Trophoblast cell (in vitro differentiated cells and primary cell): Measurements from ENCODE around the gene NLGN2.

ENCODE experiments used
- DNase-seq, 2 donors: peaks; one replicate each; pipeline ENCODE4 v3.0.0-alpha.2; 2016
- H2AFZ ChIP-seq: 2 replicates; pipeline ENCODE4 v1.6.1; 2013; ENCODE audit warnings: low read length, moderate library complexity, mild to moderate bottlenecking; ENCODE audit not compliant: insufficient read depth, poor library complexity
- H2AK5ac ChIP-seq: 2 replicates; pipeline ENCODE4 v1.6.1; 2013; ENCODE audit warnings: mild to moderate bottlenecking, low read length
- H2BK120ac ChIP-seq: 2 replicates; pipeline ENCODE4 v1.6.1; 2013; ENCODE audit warnings: low read length, mild to moderate bottlenecking, moderate library complexity; ENCODE audit not compliant: insufficient read depth, poor library complexity
- H2BK12ac ChIP-seq: 2 replicates; pipeline ENCODE4 v1.6.1; 2013; ENCODE audit warnings: mild to moderate bottlenecking, low read length, moderate library complexity
- H2BK5ac ChIP-seq: 2 replicates; pipeline ENCODE4 v1.6.1; 2013; ENCODE audit warnings: low read length, low read depth, moderate library complexity, mild to moderate bottlenecking; ENCODE audit not compliant: poor library complexity
- H3K14ac ChIP-seq: 2 replicates; pipeline ENCODE4 v1.6.1; 2013; ENCODE audit warnings: mild to moderate bottlenecking, low read length
- H3K18ac ChIP-seq: 2 replicates; pipeline ENCODE4 v1.6.1; 2013; ENCODE audit warnings: mild to moderate bottlenecking, low read length
- H3K23ac ChIP-seq: 2 replicates; pipeline ENCODE4 v1.6.1; 2013; ENCODE audit warnings: low read length
- H3K27ac ChIP-seq: 2 replicates; pipeline ENCODE4 v1.5.1; 2013; ENCODE audit warnings: low read depth, mild to moderate bottlenecking, inconsistent platforms, low read length, moderate library complexity
- H3K27me3 ChIP-seq: 2 replicates; pipeline ENCODE4 v1.6.1; 2013; ENCODE audit warnings: inconsistent platforms, mild to moderate bottlenecking, low read length, moderate library complexity; ENCODE audit not compliant: insufficient read depth
- H3K36me3 ChIP-seq, 2 experiments: 1 replicate in 1 of 2; 2 replicates in 1 of 2; pipeline ENCODE4 v1.6.1; 2013; ENCODE audit warnings: low read length in 2 of 2, mild to moderate bottlenecking in 2 of 2, moderate library complexity in 1 of 2; ENCODE audit not compliant: insufficient read depth in 2 of 2, control insufficient read depth in 1 of 2
- H3K4ac ChIP-seq: 2 replicates; pipeline ENCODE4 v1.6.1; 2013; ENCODE audit warnings: low read depth, mild to moderate bottlenecking, low read length, moderate library complexity
- H3K4me1 ChIP-seq, 2 experiments: 1 replicate in 1 of 2; 2 replicates in 1 of 2; pipeline ENCODE4 v1.6.1; 2013; ENCODE audit warnings: low read length in 2 of 2, mild to moderate bottlenecking in 2 of 2, moderate library complexity in 1 of 2; ENCODE audit not compliant: insufficient read depth in 2 of 2, control insufficient read depth in 1 of 2
- H3K4me2 ChIP-seq: 2 replicates; pipeline ENCODE4 v1.6.1; 2013; ENCODE audit warnings: inconsistent platforms, mild to moderate bottlenecking, low read length, moderate library complexity
- H3K4me3 ChIP-seq: 2 replicates; pipeline ENCODE4 v1.5.1; 2013; ENCODE audit warnings: mild to moderate bottlenecking, low read depth, low read length, inconsistent platforms
- H3K79me1 ChIP-seq: one replicate; pipeline ENCODE4 v1.6.1; 2013; ENCODE audit warnings: low read length
- H3K79me2 ChIP-seq: 2 replicates; pipeline ENCODE4 v1.6.1; 2013; ENCODE audit warnings: low read length, mild to moderate bottlenecking; ENCODE audit not compliant: control insufficient read depth, insufficient read depth, poor library complexity
- H3K9ac ChIP-seq: 2 replicates; pipeline ENCODE4 v1.6.1; 2013; ENCODE audit warnings: mild to moderate bottlenecking, low read length
- H3K9me3 ChIP-seq: 2 replicates; pipeline ENCODE4 v1.6.1; 2013; ENCODE audit warnings: low read depth, mild to moderate bottlenecking, control low read depth, inconsistent platforms, low read length; ENCODE audit not compliant: insufficient read depth
- H4K12ac ChIP-seq: 2 replicates; pipeline ENCODE4 v1.6.1; 2013; ENCODE audit warnings: low read depth, mild to moderate bottlenecking, low read length, moderate library complexity
- H4K8ac ChIP-seq: 2 replicates; pipeline ENCODE4 v1.6.1; 2013; ENCODE audit warnings: low read depth, mild to moderate bottlenecking, low read length, moderate library complexity
- H4K91ac ChIP-seq: one replicate; pipeline ENCODE4 v1.6.1; 2013; ENCODE audit warnings: low read depth, mild to moderate bottlenecking, low read length, moderate library complexity
- WGBS: extraction: QIAGEN DNeasy Blood & Tissue Kit; methylation state at CpG from one replicate; pipeline ENCODE4 v1.1.7; 2013; ENCODE audit warnings: missing lambda C conversion rate; ENCODE audit not compliant: insufficient read length, insufficient coverage; ENCODE audit errors: extremely low coverage; 5-methylcytosine and 5-hydroxymethylcytosine counted together

NLGN2 gene

DNA sequence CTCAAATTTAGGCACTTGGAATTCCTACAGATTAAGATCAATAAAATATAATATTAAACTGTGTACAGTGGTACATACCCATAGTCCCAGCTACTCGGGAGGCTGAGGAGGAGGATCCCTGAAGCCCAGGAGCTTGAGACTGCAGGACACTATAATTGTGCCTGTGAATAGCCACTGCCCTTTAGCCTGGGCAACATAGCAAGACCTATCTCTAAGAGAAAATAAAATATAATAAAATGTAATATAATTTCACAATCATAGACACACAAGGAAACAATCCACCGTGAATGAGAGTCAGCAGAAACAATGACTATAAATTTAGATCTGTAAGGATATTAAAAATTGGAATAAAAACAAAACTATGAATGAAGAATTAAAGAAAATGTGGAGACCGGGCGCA lies 36.8 kb upstream of the NLGN2 start:
- H4K91ac ChIP-seq: no peak overlapping the region
- no CpG with 5 or more reads among the region's 4 CpGs for WGBS
- no peaks in the 10 kb centered on the region for H3K27me3 ChIP-seq
- H3K4me1 ChIP-seq: no peaks in the 10 kb centered on the region
- no peak overlapping the region for H3K23ac ChIP-seq
- H3K4ac ChIP-seq: no peak overlapping the region
- no peak overlapping the region for H3K18ac ChIP-seq
- H2BK5ac ChIP-seq: no peak overlapping the region
- DNase-seq: no peak
- H3K9me3 ChIP-seq: no peaks in the 10 kb centered on the region
- H2BK120ac ChIP-seq: no peak overlapping the region
- no peaks in the 10 kb centered on the region for H3K79me1 ChIP-seq
- no peak overlapping the region for H3K9ac ChIP-seq
- no peak overlapping the region for H4K8ac ChIP-seq
- H3K4me3 ChIP-seq: no peak overlapping the region
- no peak overlapping the region for H3K14ac ChIP-seq
- no peaks in the 10 kb centered on the region for H3K79me2 ChIP-seq
- H3K36me3 ChIP-seq: no peaks in the 10 kb centered on the region
- no peak overlapping the region for H2AK5ac ChIP-seq
- no peak overlapping the region for H3K27ac ChIP-seq
- H4K12ac ChIP-seq: no peak overlapping the region
- H3K4me2 ChIP-seq: no peak overlapping the region
- no peak overlapping the region for H2AFZ ChIP-seq
- H2BK12ac ChIP-seq: no peak overlapping the region

DNA sequence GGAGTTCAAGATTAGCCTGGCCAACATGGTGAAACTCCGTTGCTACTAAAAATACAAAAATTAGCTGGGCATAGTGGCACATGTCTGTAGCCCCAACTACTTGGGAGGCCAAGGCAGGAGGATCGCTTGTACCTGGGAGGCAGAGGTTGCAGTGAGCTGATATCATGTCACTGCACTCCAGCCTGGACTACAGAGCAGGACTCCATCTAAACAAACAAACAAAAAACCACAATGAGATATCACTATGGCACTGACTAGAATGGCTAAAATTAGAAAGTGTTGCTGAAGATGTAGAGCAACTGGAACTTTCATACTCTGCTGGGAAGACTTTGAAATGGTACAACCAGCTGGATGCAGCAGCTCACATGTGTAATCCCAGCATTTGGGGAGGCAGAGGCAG lies 33.3 kb upstream of the NLGN2 start:
- no peaks in the 10 kb centered on the region for H3K79me1 ChIP-seq
- no peak overlapping the region for H3K4me3 ChIP-seq
- no peak overlapping the region for H3K18ac ChIP-seq
- H3K9me3 ChIP-seq: no peaks in the 10 kb centered on the region
- no peak overlapping the region for H3K4ac ChIP-seq
- H2BK120ac ChIP-seq: no peak overlapping the region
- no CpG with 5 or more reads among the region's 2 CpGs for WGBS
- H4K91ac ChIP-seq: no peak overlapping the region
- H3K27me3 ChIP-seq: no peaks in the 10 kb centered on the region
- H3K79me2 ChIP-seq: no peaks in the 10 kb centered on the region
- H3K9ac ChIP-seq: no peak overlapping the region
- no peak overlapping the region for H4K12ac ChIP-seq
- H2BK12ac ChIP-seq: no peak overlapping the region
- no peak overlapping the region for H2AK5ac ChIP-seq
- no peaks in the 10 kb centered on the region for H3K36me3 ChIP-seq
- H2AFZ ChIP-seq: no peak overlapping the region
- H3K23ac ChIP-seq: no peak overlapping the region
- H3K14ac ChIP-seq: no peak overlapping the region
- DNase-seq: no peak
- no peaks in the 10 kb centered on the region for H3K4me1 ChIP-seq
- no peak overlapping the region for H4K8ac ChIP-seq
- no peak overlapping the region for H2BK5ac ChIP-seq
- no peak overlapping the region for H3K4me2 ChIP-seq
- H3K27ac ChIP-seq: no peak overlapping the region

DNA sequence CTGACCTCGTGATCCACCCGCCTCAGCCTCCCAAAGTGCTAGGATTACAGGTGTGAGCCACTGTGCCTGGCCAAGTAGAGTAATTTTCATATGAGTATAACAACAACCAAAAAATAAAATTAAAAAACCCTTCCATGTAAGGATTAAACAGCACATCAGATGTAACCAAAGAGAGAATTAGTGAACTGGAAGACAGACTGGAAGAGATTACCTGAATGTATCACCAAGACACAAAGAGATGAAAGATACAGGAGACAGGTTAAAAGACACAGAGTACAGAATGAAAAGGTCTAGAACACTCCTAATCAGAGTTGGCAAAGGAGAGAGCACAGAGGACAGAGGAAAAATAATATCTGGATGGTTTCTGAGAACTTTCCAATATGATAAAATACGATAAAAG lies 28.5 kb upstream of the NLGN2 start:
- no peak overlapping the region for H3K18ac ChIP-seq
- no peak overlapping the region for H3K27ac ChIP-seq
- no peak overlapping the region for H2BK5ac ChIP-seq
- H3K9me3 ChIP-seq: peaks cover 4% of the 10 kb centered on the region
- H3K23ac ChIP-seq: no peak overlapping the region
- H2AK5ac ChIP-seq: no peak overlapping the region
- H3K27me3 ChIP-seq: no peaks in the 10 kb centered on the region
- H2AFZ ChIP-seq: no peak overlapping the region
- peaks cover 19 to 24% of the 10 kb centered on the region in 2 experiments for H3K4me1 ChIP-seq
- no peak overlapping the region for H3K4me2 ChIP-seq
- H2BK120ac ChIP-seq: no peak overlapping the region
- H3K4me3 ChIP-seq: no peak overlapping the region
- WGBS: no CpG with 5 or more reads among the region's 3 CpGs
- no peak overlapping the region for H3K14ac ChIP-seq
- no peak overlapping the region for H2BK12ac ChIP-seq
- no peaks in the 10 kb centered on the region for H3K79me2 ChIP-seq
- peaks cover 7% of the 10 kb centered on the region for H3K79me1 ChIP-seq
- no peak overlapping the region for H4K91ac ChIP-seq
- H3K36me3 ChIP-seq: peaks cover 3 to 5% of the 10 kb centered on the region in 2 experiments
- H4K12ac ChIP-seq: no peak overlapping the region
- H4K8ac ChIP-seq: no peak overlapping the region
- no peak for DNase-seq
- no peak overlapping the region for H3K9ac ChIP-seq
- H3K4ac ChIP-seq: no peak overlapping the region

DNA sequence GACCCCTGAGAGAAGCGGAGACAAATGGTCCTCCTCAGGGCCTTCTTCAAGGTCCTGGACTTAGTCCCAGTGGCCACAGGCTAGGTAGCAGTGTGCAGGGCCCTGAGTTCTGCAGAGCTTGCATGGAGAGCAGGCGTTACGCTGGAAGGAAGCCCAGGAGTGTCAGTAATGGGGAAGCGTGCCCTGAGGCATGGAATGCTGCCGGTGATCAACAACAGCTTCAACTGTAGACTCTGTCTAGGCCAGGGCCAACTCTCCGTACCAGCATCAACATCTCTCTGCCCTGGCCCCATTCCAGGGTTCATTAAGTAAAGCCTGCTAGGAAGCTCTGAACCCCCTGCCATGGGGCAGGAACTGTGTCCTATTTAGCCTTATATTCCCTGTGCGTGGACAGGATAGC lies 27.3 kb upstream of the NLGN2 start:
- H2BK120ac ChIP-seq: no peak overlapping the region
- H2AFZ ChIP-seq: peak overlapping the region; percentile 34
- H3K18ac ChIP-seq: peak overlapping the region; percentile 53
- H3K4ac ChIP-seq: peak overlapping the region; percentile 5
- H3K9me3 ChIP-seq: peaks cover 4% of the 10 kb centered on the region
- peak overlapping the region; percentile 65 for H4K91ac ChIP-seq
- H4K12ac ChIP-seq: peak overlapping the region; percentile 1
- H4K8ac ChIP-seq: peak overlapping the region; percentile 77
- H3K36me3 ChIP-seq: peaks cover 3 to 11% of the 10 kb centered on the region in 2 experiments
- peak; percentile 87 to 94 for DNase-seq
- peaks cover 7% of the 10 kb centered on the region for H3K79me1 ChIP-seq
- H3K4me3 ChIP-seq: no peak overlapping the region
- no peak overlapping the region for H2BK5ac ChIP-seq
- peak overlapping the region; percentile 71 for H3K4me2 ChIP-seq
- H3K27me3 ChIP-seq: no peaks in the 10 kb centered on the region
- H3K27ac ChIP-seq: no peak overlapping the region
- H2BK12ac ChIP-seq: no peak overlapping the region
- no peaks in the 10 kb centered on the region for H3K79me2 ChIP-seq
- WGBS: no CpG with 5 or more reads among the region's 7 CpGs
- peak overlapping the region; percentile 70 for H3K14ac ChIP-seq
- H2AK5ac ChIP-seq: no peak overlapping the region
- no peak overlapping the region for H3K23ac ChIP-seq
- H3K9ac ChIP-seq: no peak overlapping the region
- peaks cover 24 to 25% of the 10 kb centered on the region in 2 experiments for H3K4me1 ChIP-seq
